B cell (primary cell): Measurements from ENCODE around the gene CDK10.

ENCODE experiments used
- EZH2 ChIP-seq: IDR thresholded peaks from 2 replicates; pipeline ENCODE4 v1.6.1; 2012; ENCODE audit warnings: borderline replicate concordance, low read depth, mild to moderate bottlenecking, moderate library complexity, low read length; ENCODE audit not compliant: insufficient read depth, poor library complexity, severe bottlenecking
- TF ChIP-seq, protein P1 (sequence below): fragments of 200-600 bp; IDR thresholded peaks from one replicate; pipeline ENCODE4 v1.8.0; 2022; ENCODE audit warnings: antibody characterized with exemption, mild to moderate bottlenecking

DNA sequence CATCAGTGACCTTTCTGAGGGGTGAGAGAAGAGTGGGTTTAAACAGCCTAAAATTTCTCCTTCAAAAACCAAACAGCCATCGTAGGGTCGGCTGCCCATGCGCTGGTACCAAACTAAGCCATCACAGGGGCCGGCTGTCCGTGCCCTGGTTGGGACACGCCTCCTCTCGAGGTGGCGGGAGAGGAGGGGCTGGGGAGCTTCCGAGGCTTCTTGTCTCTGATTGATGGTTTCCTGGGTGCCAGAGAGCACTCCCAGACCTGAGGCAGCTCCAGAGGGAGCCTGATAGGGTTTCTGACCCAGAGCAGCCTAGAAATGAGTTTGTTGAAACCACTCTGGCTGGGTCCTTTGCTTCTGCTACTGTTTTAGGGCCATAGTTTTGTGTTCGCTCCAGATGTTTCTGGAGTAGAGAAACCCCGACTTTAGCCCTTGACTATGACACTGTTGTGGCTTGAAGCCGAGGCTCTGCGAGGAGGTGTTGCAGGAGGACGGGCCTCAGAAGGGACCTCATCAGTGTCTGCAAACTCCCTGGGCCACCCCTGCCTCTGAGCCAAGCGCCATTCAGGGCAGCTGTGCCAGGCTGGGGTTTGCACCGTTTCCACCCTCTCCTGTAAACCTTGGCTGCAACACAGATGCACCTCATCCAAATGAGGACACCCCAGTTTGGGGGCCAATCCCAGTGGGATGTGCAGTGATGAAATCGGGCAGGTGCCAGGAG, 41.1 kb downstream of the CDK10 start:
- TF ChIP-seq, protein P1, sequence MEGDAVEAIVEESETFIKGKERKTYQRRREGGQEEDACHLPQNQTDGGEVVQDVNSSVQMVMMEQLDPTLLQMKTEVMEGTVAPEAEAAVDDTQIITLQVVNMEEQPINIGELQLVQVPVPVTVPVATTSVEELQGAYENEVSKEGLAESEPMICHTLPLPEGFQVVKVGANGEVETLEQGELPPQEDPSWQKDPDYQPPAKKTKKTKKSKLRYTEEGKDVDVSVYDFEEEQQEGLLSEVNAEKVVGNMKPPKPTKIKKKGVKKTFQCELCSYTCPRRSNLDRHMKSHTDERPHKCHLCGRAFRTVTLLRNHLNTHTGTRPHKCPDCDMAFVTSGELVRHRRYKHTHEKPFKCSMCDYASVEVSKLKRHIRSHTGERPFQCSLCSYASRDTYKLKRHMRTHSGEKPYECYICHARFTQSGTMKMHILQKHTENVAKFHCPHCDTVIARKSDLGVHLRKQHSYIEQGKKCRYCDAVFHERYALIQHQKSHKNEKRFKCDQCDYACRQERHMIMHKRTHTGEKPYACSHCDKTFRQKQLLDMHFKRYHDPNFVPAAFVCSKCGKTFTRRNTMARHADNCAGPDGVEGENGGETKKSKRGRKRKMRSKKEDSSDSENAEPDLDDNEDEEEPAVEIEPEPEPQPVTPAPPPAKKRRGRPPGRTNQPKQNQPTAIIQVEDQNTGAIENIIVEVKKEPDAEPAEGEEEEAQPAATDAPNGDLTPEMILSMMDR = no peak
- TF ChIP-seq EZH2 = no peak
